OCI-LY3 (cell line): Measurements from ENCODE around the gene VASH2.

Experiments
- CTCF ChIP-seq: fragments of 200-600, 300-600 bp; sonication (generic); IDR thresholded peaks from 2 replicates; pipeline ENCODE4 v1.5.1; 2014; ENCODE audit warnings: antibody characterized with exemption, low read length, low read depth
- EZH2phosphoT487 ChIP-seq: fragments of 200-600 bp; shearing (Covaris generic); IDR thresholded peaks from 2 replicates; pipeline ENCODE4 v1.6.1; 2018; ENCODE audit warnings: antibody characterized with exemption, mixed run types, low read depth

GRCh38 chr1:212928323-212929291 is 21.7 kb upstream of the VASH2 start:
- TF ChIP-seq EZH2phosphoT487: no peak
- TF ChIP-seq CTCF: no peak
